WI38 (cell line): ENCODE measurements around the gene HMCN1.

ENCODE experiments used
- H3K4me3 ChIP-seq: 2 replicates; pipeline ENCODE4 v1.5.1; 2011; ENCODE audit warnings: low read depth, mild to moderate bottlenecking, control low read depth, low read length
- TF ChIP-seq, protein P1 (sequence below): IDR thresholded peaks from 2 replicates; pipeline ENCODE4 v1.5.1; 2012; ENCODE audit warnings: low read depth, mild to moderate bottlenecking, control low read depth, low read length

HMCN1 gene

GRCh38 chr1:186129758-186130157, 395.6 kb downstream of the HMCN1 start:
- TF ChIP-seq, protein P1, sequence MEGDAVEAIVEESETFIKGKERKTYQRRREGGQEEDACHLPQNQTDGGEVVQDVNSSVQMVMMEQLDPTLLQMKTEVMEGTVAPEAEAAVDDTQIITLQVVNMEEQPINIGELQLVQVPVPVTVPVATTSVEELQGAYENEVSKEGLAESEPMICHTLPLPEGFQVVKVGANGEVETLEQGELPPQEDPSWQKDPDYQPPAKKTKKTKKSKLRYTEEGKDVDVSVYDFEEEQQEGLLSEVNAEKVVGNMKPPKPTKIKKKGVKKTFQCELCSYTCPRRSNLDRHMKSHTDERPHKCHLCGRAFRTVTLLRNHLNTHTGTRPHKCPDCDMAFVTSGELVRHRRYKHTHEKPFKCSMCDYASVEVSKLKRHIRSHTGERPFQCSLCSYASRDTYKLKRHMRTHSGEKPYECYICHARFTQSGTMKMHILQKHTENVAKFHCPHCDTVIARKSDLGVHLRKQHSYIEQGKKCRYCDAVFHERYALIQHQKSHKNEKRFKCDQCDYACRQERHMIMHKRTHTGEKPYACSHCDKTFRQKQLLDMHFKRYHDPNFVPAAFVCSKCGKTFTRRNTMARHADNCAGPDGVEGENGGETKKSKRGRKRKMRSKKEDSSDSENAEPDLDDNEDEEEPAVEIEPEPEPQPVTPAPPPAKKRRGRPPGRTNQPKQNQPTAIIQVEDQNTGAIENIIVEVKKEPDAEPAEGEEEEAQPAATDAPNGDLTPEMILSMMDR: no peak
- no peak overlapping the region for H3K4me3 ChIP-seq

DNA sequence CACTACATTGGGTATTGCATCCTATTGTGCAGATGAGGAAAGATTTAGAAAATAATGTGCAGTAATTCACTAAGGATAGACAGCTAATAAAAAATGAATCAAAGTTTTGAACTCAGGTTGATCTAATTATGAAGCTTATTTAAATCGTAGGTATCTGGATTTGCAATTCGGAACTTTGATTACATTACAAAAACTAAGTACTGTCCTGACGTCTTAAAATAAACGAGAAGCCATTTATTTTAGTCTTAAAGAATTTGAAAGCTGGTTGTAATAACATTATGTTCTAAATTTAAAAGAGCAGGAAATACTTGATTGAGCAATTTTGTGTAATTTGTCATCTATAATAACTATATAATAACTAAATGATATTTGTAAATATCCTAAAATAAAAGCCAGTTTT, 404.9 kb downstream of the HMCN1 start:
- no peak overlapping the region for H3K4me3 ChIP-seq
- TF ChIP-seq, protein P1: no peak

GRCh38 chr1:186139701-186140100, 405.5 kb downstream of the HMCN1 start:
- TF ChIP-seq, protein P1: no peak
- H3K4me3 ChIP-seq: no peak overlapping the region

GRCh38 chr1:186142159-186142558, 408.0 kb downstream of the HMCN1 start:
- TF ChIP-seq, protein P1: no peak
- no peak overlapping the region for H3K4me3 ChIP-seq

DNA sequence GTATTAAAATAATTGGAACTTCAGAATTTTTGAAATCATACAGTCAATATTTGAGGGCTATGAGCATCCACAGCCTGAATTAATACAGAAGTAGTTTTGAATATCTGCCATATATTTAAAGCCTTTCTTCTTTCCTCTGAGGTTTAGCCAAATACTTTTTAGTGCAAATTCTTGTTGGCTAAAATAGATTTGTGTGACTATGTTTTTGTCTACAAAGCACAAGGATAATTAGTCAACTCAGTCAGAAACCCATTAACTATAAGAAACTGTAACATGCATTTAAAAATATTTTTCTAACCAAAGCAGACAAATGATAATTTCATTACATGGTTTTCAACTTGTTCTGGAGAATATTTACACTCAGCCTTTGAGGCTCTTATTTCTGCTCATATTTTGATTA, 408.7 kb downstream of the HMCN1 start:
- no peak overlapping the region for H3K4me3 ChIP-seq
- TF ChIP-seq, protein P1: no peak

- TF ChIP-seq, protein P1: no peak
- no peak overlapping the region for H3K4me3 ChIP-seq
Measured at GRCh38 chr1:186143481-186143880, 409.3 kb downstream of the HMCN1 start.

GRCh38 chr1:186144505-186144904, 410.3 kb downstream of the HMCN1 start:
- TF ChIP-seq, protein P1: no peak
- no peak overlapping the region for H3K4me3 ChIP-seq
